Liver (tissue), 3 donors: ENCODE results near the gene SLC66A2.

Source experiments
- EGR1 ChIP-seq, 2 donors: IDR thresholded peaks; 2 replicates each; pipeline ENCODE4 v1.6.1; 2016 to 2018; ENCODE audit warnings: antibody characterized with exemption in 2 of 2, low read depth in 2 of 2
- FOXA1 ChIP-seq: IDR thresholded peaks from 2 replicates; pipeline ENCODE4 v1.6.1; 2016; ENCODE audit warnings: antibody characterized with exemption
- GABPA ChIP-seq, 2 donors: IDR thresholded peaks in 1 of 2; conservative IDR thresholded peaks in 1 of 2; 2 replicates each; pipeline ENCODE4 v1.6.1; 2016; ENCODE audit warnings: antibody characterized with exemption in 2 of 2, mild to moderate bottlenecking in 1 of 2, moderate library complexity in 1 of 2
- RAD21 ChIP-seq, 2 donors: IDR thresholded peaks; 2 replicates each; pipeline ENCODE4 v1.6.1; 2016; ENCODE audit warnings: antibody characterized with exemption in 2 of 2, mild to moderate bottlenecking in 2 of 2
- SP1 ChIP-seq: IDR thresholded peaks from 2 replicates; pipeline ENCODE4 v1.6.1; 2018; ENCODE audit warnings: antibody characterized with exemption, mild to moderate bottlenecking
- TAF1 ChIP-seq: conservative IDR thresholded peaks from 2 replicates; pipeline ENCODE4 v1.6.1; 2016; ENCODE audit warnings: antibody characterized with exemption, mild to moderate bottlenecking
- YY1 ChIP-seq: IDR thresholded peaks from 2 replicates; pipeline ENCODE4 v1.6.1; 2016; ENCODE audit warnings: antibody characterized with exemption, mild to moderate bottlenecking
- TF ChIP-seq, protein P1 (sequence below): fragments of 150-350 bp; IDR thresholded peaks from 2 replicates; pipeline ENCODE4 v1.5.1; 2017; ENCODE audit warnings: improper control_type of control experiment, low read depth, low read length; ENCODE audit not compliant: missing input control
- TF ChIP-seq, protein P2 (sequence below): IDR thresholded peaks from 2 replicates; pipeline ENCODE4 v1.6.1; 2016; ENCODE audit warnings: antibody characterized with exemption
- TF ChIP-seq, protein P3 (sequence below): IDR thresholded peaks from 2 replicates; pipeline ENCODE4 v1.6.1; 2016; ENCODE audit warnings: antibody characterized with exemption
- TF ChIP-seq, protein P4 (sequence below): IDR thresholded peaks from 2 replicates; pipeline ENCODE4 v1.6.1; 2016; ENCODE audit warnings: antibody characterized with exemption
- donor health status: healthy.
- donor health status: healthy.

DNA sequence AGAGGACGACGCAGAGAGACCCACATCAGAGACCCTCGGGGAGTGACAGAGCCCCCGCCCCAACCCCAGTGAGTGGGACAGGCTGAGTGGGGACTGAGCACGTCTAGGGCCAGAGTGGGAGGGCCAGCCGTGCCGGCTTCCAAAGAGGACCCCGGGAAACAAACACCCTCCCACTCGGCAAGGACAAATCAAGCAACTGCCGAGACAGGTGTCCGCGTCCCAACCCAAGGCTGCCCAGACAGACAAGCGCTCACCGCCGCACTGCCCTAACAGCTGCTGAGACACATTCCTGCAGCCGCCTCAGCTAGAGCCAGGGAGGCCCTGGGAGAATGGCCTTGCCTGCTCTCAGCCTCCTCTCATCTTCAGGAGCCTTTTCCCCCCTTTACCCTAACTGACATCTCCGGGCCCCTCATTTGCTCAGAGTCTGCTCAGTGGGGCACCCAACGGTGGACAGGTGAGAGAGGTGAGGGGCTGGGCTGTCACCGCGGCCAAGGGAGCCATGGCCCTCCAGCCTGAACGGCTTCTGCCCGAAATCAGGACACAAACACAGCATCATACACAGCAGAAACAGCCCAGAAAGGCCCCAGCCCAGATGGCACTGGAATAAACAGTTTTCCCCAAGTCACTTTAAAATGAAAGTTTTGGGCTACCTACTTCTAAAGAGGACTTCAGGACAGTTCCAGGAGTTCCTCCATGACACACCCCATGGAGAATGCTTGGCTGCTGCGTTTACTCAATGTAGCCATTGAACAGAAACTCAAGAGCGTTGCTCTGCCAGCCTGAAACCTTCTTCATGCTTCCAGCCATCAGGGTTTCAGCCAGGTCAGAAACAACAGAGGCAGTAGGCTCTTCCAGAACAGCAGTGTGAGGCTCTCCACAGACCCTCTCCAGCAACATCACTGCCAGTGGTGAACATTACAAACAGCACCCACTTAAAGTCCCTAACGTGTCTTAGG, 23.6 kb downstream of the SLC66A2 start:
- TF ChIP-seq, protein P1, sequence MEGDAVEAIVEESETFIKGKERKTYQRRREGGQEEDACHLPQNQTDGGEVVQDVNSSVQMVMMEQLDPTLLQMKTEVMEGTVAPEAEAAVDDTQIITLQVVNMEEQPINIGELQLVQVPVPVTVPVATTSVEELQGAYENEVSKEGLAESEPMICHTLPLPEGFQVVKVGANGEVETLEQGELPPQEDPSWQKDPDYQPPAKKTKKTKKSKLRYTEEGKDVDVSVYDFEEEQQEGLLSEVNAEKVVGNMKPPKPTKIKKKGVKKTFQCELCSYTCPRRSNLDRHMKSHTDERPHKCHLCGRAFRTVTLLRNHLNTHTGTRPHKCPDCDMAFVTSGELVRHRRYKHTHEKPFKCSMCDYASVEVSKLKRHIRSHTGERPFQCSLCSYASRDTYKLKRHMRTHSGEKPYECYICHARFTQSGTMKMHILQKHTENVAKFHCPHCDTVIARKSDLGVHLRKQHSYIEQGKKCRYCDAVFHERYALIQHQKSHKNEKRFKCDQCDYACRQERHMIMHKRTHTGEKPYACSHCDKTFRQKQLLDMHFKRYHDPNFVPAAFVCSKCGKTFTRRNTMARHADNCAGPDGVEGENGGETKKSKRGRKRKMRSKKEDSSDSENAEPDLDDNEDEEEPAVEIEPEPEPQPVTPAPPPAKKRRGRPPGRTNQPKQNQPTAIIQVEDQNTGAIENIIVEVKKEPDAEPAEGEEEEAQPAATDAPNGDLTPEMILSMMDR: no peak
- TF ChIP-seq TAF1: no peak
- no peak for TF ChIP-seq FOXA1
- no peak for TF ChIP-seq GABPA (IDR thresholded peaks at IDR 0.05 in 1 of 2, conservative IDR thresholded peaks at IDR 0.05 in 1 of 2)
- TF ChIP-seq, protein P2, sequence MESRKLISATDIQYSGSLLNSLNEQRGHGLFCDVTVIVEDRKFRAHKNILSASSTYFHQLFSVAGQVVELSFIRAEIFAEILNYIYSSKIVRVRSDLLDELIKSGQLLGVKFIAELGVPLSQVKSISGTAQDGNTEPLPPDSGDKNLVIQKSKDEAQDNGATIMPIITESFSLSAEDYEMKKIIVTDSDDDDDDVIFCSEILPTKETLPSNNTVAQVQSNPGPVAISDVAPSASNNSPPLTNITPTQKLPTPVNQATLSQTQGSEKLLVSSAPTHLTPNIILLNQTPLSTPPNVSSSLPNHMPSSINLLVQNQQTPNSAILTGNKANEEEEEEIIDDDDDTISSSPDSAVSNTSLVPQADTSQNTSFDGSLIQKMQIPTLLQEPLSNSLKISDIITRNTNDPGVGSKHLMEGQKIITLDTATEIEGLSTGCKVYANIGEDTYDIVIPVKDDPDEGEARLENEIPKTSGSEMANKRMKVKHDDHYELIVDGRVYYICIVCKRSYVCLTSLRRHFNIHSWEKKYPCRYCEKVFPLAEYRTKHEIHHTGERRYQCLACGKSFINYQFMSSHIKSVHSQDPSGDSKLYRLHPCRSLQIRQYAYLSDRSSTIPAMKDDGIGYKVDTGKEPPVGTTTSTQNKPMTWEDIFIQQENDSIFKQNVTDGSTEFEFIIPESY: no peak
- TF ChIP-seq EGR1 (IDR thresholded peaks at IDR 0.05; ENCODE audit: low read depth in 2 of 2): no peak
- TF ChIP-seq, protein P3, sequence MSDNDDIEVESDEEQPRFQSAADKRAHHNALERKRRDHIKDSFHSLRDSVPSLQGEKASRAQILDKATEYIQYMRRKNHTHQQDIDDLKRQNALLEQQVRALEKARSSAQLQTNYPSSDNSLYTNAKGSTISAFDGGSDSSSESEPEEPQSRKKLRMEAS: no peak
- TF ChIP-seq RAD21 (IDR thresholded peaks at IDR 0.05): no peak
- TF ChIP-seq YY1: no peak
- TF ChIP-seq, protein P4, sequence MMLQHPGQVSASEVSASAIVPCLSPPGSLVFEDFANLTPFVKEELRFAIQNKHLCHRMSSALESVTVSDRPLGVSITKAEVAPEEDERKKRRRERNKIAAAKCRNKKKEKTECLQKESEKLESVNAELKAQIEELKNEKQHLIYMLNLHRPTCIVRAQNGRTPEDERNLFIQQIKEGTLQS: no peak
- TF ChIP-seq SP1: no peak
